ENCODE results near the gene HOXD1.

The HOXD1 gene

GRCh38 chr2:176240301-176240700, 51.8 kb downstream of the HOXD1 start:
- DNase-seq (ENCODE audit: low read depth): no peak
- TF ChIP-seq CTCF (IDR thresholded peaks at IDR 0.05; ENCODE audit: low read depth, low read length, missing control alignments): no peak
- in situ Hi-C loops (cut with HindIII; ENCODE audit: low sequenced_read_pairs): no loop called here
- no peak overlapping the region for H3K4me3 ChIP-seq (ENCODE audit: low read depth, low read length)

Measured in astrocyte of the cerebellum (primary cell).